Epidermal melanocyte (primary cell): Measurements from ENCODE around the gene JARID2.
"Not testable (repeated sequence)": the region's sequence is repeated elsewhere in the genome, so short reads cannot be mapped to it uniquely, and the experiment has no call there.

ENCODE experiments used
- DNase-seq: peaks from one replicate; pipeline ENCODE4 v3.0.0; 2011; ENCODE audit warnings: low spot score; ENCODE audit not compliant: insufficient read length

JARID2 gene

DNA sequence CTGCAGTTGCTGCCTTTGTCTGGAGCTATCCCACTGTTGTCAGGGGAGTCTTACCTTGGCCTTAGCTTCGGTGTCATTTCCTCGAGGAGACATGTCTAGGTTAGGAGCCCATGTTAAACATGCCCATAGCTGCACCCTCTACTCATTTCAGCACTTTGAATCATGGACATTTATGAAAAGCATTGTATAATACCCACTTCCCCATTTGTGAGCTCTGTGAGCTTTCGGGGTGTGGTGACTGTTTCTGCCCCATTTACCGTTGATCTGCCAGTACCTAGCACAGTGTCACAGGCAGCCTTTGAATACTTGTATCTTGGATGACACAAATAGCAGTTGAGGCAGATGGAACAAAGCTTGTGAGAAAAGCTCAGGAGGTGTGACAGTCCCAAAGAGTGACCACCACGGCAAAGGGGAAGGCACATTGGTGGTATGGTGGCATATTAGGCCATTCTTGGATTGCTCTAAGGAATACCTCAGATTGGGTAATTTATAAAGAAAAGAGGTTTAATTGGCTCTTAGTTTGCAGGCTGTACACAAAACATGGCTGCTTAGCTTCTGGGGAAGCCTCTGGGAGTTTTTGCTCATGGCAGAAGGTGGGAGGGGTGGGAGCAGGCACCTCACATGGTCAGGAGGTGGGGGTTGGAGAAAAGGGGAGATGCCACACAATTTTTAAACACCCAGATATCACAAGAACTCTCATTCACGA lies 42.0 kb downstream of the JARID2 start:
- no peak for DNase-seq

DNA sequence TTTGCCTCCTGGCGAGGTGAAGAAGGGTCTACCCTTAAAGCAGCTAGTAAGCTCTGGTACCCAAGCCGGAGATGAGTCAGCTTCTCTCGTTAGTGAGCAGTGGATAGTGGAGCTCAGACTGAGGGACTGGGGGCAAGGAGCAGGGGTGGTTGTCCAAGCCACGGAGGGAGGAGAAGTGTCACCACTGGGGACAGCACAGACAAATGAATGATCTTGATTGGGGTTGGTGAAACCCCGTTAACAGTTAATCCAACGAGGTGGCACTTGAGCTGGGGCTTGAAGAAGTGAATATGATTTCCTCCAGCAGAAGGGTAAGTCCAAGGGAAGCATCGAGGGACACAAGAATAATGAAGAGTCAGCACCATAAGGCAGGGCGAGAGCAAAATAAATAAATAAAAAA lies 43.0 kb downstream of the JARID2 start:
- DNase-seq: no peak

DNA sequence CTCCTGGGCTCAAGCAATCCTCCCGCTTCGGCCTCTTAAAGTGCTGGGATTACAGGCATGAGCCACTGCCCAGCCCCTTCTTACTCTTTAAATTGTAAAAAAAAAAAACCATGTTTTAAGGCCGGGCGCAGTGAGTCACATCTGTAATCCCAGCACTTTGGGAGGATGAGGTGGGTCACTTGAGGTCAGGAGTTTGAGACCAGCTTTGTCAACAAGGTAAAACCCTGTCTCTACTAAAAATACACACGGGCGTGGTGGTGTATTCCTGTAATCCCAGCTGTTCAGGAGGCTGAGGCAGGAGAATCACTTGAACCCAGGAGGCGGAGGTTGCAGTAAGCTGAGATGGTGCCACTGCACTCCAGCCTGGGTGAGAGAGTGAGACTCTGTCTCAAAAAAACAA lies 43.6 kb downstream of the JARID2 start:
- DNase-seq: not testable (repeated sequence)

DNA sequence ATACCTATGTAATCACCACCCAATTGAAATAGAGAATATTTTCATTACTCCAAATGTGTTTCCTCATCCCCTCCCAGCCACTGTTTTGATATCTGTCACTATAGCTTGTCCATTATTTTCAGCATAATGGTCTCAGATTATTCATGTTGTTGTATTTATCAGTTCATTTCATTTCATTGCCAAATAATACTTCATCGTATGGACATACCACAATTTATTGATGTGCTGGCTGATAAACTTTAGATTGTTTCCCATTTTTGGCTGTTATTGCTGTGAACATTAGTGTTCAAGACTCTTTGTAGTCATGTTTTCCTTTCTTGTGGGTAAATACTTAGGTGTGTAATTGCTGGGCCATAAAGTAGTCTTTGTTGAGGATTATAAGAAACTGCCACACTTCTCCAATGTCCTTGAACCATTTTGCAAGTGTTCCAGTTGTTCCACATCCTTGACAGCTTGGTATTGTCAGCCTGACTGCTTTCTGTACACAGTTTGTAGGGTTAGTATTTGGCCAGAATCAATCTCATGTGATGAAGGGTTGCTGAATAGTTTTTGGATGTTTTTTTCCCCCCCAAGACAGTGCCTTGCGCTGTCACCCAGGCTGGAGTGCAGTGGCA lies 44.3 kb downstream of the JARID2 start:
- no peak for DNase-seq

DNA sequence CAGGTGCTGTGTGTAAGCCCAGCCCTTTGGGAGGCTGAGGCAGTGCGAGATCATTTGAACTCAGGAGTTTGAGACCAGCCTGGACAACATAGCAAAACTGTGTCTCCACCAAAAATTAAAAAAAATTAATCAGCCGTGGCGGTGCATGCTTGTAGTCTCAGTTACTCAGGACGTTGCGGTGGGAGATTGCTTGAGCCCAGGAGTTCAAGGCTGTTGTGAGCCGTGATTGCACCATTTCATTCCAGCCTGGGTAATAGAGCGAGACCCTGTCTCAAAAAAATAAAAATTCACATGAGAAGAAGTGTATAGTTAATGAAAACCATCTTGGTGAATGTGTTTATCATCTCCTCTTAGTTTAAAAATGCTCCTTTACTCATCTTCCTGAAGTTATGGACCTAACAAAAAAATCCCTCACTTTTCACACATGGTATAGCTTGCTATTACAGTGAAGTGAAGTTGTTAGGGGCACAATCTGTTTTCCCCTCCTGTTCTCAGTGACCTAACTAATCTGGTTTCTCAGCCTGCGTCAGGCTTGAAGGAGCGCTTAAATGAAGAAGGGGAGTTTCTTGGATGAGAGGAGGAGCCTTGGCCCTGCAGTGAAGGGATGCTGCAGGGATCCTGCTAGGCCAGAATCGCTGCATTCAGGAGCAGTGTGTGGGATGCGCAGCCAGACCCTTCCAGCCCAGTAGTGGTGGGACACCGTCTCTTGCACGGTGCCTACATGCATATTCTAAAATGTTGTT lies 45.3 kb downstream of the JARID2 start:
- no peak for DNase-seq

DNA sequence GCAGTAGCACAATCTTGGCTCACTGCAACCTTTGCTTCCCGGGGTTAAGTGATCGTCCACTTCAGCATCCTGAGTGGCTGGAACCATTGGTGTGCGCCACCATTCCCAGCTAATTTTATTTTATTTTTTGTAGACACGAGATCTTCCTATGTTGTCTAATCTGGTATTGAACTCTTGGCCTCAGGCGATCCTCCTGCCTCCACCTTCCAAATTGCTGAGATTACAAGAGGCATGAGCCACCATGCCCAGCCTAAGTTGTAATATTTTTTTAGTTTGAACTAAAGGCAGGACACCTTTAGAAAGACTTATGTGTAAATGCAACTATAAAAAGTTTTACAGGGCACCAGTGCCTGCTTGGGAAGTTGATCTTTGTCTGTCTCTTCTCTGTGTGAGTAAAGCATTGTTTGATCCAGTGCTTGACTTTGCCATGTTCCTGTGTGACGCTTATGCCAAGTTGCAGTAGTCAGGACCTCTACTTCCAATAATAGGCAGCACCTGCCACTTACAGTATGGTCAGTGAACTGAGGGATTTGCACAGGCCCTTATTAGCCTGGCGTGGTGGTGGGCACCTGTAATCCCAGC lies 46.9 kb downstream of the JARID2 start:
- no peak for DNase-seq

DNA sequence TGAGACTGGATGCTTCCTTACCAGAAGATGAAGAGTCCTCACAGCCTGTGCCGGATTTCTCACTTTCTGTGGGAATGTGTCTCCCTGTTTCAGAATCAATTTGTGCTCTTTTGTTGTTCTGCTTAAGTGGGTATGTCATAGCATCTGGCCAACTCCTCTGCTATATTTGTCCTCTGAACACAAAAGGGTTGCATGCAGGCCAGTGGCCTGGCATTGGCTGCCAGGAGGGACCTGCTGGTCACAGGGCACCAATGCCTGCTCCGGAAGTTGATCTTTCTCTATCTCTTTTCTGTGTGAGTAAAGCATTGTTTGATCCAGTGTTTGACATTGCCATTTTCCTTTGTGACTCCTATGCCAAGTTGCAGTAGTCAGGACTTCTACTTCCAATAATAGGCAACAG lies 47.8 kb downstream of the JARID2 start:
- DNase-seq: no peak

DNA sequence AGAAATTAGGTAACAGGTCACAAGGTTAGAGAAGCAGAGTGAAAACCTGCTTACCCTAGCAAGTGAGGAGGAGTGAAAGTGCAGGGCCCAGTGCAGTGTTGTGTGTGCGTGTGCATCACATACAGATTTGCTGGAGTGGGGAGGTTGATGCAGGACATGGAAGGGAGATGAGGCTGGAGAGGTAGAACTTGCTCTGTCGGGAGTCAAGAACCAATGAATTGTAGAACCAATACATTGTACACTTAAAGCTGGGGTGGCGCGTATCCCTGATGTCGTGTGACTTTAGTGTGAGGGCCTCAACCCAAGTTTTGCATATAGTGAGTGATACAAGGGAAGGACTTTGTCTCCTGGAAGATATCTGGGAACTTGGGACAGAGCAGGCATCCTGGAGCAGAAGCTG lies 48.6 kb downstream of the JARID2 start:
- DNase-seq: no peak

DNA sequence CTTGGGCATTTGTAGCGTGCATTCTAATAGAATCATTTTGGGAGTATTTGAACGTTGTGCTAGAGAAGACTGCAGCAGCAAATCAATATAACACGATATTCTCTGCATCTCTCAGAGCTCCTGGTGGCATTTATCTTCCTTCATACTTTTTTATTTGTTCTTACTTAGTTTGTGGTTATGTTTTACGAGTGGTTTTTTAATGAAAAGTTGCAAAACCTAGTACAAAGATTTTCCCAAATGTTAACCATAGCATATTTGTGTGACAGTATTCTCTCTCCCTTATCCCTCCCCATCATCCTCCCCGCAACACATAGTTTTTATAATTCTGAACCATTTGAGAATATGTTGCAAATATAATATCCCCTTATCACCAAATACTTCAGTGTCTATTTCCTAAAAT lies 50.4 kb downstream of the JARID2 start:
- no peak for DNase-seq

DNA sequence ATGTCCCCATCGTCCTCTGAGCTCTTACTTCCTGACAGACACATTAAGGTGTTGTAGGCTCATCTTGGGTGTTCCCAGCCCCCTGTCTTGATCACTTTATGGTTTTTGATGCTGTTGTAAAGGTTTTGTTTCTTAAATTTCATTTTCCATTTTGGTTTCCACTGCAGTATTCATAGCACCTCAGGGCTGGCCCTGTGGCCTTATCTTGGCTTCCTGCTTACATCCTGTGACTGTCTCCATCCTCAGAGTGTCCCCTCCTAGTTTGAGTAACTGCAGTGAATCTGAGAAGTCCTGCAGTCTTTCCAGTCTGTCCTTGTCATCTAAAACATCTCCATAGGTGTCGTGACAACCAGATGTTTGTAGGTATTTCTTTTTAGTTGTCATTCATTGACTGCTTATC lies 50.9 kb downstream of the JARID2 start:
- DNase-seq: no peak

DNA sequence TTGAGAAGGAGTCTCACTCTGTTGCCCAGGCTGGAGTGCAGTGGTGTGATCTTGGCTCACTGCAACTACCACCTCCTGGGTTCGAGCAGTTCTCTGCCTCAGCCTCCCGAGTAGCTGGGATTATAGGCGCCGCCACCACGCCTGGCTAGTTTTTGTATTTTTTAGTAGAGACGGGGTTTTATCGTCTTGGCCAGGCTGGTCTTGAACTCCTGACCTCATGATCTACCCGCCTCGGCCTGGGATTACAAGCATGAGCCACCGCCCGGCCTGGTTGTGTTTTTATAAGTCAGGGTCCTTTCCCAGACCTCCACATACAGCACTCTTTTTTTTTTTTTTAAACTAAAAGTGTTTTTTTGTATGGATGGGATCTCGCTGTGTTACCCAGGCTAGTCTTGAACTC lies 51.3 kb downstream of the JARID2 start:
- DNase-seq: not testable (repeated sequence)

DNA sequence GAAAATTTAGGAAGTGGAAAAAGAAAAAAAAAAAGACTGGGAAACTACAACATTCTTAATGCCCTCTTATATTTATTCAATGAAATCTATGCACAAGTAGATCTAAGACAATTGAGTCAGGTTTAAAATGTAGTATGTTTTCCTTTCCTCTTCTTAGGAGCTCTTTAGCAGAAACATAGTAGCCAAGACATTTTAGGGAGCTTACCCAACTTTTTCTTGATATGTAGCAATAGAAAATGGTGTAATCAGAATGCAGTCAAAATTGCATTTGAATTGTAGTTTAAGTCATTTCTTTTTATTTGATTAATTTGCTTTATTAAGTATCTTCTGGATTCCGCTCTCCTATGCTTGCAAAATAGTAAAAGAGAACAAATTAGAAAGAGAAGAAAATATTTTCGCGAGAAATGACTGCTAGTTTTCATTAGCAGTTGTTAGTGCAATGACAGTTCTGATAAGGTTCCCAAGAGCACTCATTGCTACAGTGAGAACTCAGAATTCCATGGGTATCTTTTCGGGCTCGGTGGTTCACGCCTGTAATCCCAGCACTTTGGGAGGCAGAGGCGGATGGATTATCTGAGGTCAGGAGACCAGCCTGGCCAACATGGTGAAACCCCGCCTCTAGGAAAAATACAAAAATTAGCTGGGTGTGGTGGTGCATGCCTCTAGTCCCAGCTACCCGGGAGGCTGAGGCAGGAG lies 52.2 kb downstream of the JARID2 start:
- no peak for DNase-seq

DNA sequence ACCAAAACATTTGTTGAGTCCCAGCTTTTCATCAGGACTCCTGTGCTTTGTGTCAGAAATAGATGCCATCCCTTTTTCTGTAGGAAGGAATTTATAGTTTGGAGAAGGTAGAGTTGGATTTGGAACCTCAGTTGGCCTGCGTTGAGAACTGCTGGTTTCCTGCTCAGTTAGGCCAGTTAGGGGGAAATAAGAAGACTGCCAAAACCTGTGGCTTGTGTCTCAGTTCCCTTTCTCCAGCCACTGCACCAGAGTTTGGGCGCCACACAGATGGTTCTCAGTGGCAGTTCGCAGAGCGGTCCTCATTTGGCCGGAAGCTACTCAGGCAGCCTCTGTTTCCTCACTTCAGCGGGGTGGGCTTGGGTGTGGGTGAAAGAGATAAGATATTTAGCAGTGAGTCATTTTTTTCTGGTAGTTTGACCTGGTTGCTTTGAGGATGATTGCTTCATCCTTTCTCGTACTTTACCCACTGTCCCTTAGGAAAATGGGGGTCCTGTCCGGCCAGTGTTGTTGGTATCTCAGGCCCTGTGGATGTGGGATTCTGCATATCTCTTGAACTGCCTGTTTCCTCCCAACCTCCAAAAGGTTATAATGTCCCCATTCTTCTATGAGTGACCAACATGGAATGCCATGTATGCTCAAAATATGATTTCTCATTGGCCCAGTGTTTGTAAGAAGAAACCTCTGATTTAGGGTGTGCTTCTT lies 53.7 kb downstream of the JARID2 start:
- no peak for DNase-seq

DNA sequence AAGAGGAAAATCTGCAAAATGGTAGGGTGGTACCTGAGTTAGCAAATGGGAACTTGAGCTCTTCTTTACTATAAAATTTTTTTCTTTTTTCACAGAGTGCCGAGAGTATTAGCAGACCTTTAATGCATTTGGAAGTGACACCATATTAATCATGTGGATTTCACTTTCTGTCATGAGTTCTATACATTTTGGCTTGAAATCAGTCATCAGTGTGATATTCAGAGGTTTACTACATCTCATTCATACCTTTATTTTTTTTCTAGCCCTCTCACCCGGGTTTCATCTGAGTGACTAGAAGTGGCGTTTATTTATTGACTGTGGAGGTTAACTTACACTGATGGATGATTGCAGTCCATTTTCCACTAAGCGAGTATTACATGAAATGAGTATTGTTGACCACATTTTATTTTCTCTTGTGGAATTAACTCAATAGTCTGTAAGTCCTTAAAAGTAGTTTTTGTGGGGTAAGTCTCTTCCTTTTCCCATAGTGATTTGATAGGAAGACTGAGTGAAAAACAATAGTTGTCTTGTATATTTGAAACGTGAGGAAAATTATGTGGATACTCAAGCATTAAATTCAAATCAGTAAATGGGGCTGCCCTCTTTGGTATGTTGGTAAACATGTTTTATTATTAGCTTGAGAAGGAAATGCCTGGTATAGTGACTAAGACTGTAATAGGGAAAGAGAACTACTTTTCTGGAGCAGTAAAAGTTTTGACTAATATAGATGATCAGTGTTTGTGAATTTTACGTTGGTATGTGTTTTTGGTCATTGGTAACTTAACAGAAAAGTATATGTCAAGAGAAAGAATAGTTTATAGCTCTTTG lies 55.5 kb downstream of the JARID2 start:
- no peak for DNase-seq

DNA sequence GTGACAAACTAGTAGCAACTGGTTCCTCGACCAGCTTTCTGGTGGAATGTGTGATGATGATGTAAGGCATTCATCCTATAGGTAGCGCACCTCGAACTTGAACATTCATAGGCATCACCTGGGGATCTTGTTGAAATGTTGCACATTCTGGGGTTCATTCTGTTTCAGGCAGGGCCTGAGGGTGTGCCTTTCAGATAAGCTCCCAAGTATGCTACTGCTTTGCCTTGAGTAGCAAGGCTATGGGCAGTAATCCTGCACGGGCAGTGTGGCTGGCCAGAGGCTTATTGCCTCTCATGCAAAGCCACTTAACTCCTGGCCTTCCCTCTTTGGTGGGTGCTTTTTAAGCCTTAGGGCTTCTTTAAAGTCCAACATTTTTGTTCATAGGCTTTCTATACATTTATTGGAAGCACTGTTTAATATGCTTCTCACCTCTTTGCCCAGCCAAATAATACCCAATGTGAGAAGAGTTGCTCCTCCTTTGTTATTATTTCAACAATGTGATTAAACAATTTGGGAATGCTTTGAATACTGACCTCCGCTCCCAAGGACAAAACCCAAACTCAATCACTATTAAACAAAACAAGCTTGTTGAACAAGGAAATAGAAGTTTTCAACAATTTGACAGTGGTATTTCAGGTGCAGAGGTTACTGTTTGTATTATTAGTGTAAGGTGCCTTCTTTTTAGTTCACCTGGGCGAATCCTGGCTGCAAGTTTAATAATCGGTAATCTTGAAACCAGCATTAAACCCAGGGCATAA lies 57.5 kb downstream of the JARID2 start:
- no peak for DNase-seq

DNA sequence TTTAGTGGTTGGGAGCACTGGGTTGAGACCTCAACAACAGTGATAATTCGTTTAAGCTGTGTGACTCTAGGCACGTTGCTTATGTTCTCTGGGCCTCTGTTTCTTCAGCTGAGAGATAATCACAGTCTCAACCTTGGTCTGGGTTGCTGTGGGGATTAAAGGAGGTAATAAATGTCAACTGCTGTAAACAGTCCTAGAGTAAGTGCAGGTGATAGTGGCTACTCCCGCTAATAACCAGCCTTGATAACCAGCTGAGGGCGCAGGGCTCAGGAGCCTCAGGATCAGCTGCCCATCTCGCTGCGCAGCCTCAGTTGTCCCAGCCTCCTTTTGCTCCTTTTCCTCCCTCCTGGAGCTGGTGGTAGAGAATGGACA lies 58.0 kb downstream of the JARID2 start:
- DNase-seq: no peak

DNA sequence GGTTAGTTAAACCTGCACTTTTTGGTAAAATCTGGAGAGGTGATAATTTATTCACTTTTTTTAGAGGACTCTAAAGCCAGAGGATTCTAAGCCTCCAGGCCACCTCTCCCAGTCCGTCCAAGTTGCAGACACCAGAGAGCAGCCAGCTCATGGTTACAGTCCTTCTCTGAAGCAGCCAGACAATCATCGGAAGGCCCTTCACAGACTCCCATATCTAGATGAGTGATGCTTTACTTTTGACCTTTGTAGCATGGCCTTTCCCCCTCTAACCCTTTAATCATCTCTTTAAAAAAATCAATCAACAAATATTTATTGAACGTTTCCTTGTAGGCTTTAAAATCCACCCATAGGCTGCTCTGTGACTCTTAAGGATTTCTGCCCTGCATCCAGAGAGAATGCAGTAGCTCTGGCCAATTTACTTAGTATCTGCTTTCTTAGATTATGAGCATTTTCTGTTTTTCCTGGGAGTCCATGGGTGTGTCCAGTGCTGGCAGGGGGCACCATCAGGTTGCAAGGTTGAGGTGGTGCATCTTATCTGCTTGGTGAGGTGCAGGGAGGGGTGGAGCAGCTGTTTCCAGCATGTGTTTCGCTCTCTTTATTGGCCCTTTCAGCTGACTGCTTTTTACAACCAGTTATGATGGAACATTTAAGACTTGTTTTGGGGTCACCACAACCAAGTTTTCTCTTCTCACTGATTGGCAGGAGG lies 58.6 kb downstream of the JARID2 start:
- DNase-seq: no peak

DNA sequence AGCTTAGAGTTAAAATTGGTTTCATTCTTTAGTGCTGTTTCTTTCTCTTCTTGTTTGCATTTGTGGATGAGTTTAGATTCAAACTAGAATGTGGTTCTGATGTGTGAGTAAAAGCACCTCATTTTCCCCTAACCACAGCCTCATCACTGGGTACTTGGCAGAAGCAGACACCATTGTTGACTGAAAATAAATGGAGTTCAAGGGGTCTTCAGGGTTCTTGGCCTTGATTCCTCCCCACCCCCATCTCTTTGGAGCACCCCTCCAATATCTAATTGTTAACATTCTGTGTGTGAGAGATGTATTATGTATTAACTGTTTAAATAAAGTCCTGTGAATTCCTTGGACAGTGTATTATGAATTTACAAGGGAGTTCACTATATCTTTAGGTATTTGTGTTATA lies 59.6 kb downstream of the JARID2 start:
- no peak for DNase-seq

DNA sequence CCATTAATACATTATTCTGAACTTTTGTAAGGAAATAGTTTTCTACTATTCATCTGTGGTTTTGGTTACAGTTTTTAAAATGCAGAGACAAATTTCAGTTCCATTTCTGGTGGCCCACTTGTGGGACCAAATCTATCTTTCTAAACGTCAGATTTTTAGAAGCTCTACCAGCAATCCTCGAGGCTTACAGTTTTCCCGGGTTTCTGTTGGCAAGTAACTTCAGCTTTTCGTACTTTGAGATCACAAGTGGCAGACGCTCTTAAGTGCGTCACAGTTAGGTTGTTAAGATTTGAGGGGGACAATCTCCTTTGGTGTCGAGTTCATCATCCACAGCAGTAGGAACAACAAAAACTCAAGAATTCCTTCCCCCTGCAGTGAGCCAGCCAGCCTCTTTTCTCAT lies 60.0 kb downstream of the JARID2 start:
- DNase-seq: no peak
